GDM1 (cell line): ENCODE measurements around the gene FAM169A.
"Not testable (repeated sequence)": the region's sequence is repeated elsewhere in the genome, so short reads cannot be mapped to it uniquely, and the experiment has no call there.

ENCODE experiments used
- DNase-seq: peaks from one replicate; lab custom pipeline; 2025; lab: John Stamatoyannopoulos, UW

FAM169A gene, protein sequence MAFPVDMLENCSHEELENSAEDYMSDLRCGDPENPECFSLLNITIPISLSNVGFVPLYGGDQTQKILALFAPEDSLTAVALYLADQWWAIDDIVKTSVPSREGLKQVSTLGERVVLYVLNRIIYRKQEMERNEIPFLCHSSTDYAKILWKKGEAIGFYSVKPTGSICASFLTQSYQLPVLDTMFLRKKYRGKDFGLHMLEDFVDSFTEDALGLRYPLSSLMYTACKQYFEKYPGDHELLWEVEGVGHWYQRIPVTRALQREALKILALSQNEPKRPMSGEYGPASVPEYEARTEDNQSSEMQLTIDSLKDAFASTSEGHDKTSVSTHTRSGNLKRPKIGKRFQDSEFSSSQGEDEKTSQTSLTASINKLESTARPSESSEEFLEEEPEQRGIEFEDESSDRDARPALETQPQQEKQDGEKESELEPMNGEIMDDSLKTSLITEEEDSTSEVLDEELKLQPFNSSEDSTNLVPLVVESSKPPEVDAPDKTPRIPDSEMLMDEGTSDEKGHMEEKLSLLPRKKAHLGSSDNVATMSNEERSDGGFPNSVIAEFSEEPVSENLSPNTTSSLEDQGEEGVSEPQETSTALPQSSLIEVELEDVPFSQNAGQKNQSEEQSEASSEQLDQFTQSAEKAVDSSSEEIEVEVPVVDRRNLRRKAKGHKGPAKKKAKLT

DNA sequence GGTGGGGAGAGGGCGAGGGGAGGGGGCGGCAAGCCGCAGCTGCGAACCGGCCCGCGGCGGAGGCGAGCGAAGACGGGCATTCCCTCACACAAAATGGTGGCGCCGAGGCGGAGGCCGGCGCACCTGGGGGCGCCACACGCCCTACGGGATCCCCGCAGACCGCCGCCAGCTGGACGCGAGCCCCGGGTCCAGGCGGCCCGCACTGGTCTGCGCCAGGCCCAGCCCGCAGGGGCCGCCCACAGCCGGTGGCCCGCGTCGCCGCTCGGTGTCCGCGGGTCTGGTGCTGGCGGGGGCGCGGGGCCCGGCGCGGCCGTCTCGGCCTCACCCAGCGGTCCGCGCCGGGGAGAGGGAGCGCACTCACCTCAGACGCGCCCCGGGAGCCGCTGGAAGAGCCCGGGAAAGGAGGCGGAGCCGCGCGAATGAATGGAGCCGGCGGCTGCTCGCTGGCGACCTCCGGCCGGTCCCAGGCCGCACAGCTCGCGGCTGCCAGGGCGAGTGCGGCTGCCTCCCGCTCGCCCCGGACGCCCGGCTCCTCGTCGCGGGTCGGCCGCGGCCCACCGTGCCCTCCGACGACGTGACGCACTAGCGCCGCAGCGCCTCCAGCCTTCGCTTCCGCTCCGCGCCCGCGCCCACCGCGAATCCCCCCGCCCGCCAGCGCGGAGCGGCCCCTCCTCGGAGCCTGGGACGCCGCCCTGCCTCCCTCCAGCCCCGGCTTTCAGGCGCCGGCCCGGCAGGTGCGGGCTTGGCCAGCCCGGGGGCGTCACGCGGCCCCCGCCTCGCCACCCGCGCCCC is at the start of gene FAM169A:
TSS of gene FAM169A (minus strand) at position 584 of the 792 bp plus-strand sequence. CDS start 24,711 bp downstream, outside the sequence.
- DNase-seq: peak; percentile 20

DNA sequence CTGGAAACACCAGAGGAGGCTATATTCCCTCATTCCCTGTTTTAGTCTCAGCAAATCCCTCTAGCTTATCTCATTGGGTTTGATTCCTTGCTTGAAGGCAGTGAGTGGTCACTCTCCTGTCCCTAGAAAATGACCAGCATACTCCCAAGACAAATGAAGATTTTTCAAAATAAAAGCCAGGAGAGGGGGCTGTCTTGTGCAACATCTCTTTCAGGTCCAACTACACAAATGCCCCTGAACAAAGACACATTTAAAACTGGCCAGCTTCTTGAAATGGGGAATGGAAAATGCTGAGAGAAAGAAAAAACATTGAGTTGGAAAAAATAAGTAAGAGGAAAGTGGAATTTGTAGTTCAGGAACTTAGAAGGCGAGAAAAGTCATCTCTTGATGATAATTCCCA is 49.3 kb upstream of the FAM169A start:
- no peak for DNase-seq

DNA sequence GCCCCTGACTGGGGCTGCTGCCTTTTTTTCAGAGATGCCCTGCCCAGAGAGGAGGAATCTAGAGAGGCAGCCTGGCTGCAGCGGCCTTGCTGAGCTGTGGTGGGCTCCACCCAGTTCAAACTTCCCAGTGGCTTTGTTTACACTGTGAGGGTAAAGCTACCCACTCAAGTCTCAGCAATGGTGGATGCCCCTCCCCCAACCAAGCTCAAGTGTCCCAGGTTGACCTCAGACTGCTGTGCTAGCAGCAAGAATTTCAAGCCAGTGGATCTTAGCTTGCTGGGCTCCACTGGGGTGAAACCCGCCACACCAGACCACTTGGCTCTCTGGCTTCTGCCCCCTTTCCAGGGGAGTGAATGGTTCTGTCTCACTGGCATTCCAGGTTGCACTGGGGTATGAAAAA is 45.2 kb upstream of the FAM169A start:
- not testable (repeated sequence) for DNase-seq

DNA sequence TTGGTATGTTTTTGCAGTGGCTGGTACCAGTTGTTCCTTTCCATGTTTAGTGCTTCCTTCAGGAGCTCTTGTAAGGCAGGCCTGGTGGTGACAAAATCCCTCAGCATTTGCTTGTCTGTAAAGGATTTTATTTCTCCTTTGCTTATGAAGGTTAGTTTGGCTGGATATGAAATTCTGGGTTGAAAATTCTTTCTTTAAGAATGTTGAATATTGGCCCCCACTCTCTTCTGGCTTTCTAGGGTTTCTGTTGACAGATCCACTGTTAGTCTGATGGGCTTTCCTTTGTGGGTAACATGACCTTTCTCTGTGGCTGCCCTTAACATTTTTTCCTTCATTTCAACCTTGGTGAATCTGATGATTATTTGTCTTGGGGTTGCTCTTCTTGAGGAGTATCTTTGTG is 43.7 kb upstream of the FAM169A start:
- DNase-seq: not testable (repeated sequence)

DNA sequence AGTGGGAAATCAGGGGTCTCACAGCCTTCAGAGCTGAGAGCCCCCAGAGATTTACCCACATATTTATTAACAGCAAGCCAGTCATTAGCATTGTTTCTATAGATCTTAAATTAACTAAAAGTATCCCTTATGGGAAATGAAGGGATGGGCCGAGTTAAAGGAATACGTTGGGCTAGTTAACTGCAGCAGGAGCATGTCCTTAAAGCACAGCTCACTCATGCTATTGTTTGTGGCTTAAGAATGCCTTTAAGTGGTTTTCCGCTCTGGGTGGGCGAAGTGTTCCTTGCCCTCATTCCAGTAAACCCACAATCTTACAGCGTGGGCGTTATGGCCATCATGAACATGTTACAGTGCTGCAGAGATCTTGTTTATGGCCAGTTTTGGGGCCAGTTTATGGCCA is 42.0 kb upstream of the FAM169A start:
- DNase-seq: not testable (repeated sequence)

DNA sequence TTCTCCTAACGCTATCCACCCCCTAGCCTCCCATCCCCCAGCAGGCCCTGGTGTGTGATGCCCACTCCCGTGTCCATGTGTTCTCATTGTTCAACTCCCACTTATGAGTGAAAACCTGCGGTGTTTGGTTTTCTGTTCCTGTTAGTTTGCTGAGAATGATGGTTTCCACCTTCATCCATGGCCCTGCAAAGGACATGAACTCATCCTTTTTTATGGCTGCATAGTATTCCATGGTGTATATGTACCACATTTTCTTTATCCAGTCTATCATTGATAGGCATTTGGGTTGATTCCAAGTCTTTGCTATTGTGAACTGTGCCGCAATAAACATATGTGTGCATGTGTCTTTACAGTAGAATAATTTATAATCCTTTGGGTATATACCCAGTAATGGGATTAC is 38.5 kb upstream of the FAM169A start:
- not testable (repeated sequence) for DNase-seq

DNA sequence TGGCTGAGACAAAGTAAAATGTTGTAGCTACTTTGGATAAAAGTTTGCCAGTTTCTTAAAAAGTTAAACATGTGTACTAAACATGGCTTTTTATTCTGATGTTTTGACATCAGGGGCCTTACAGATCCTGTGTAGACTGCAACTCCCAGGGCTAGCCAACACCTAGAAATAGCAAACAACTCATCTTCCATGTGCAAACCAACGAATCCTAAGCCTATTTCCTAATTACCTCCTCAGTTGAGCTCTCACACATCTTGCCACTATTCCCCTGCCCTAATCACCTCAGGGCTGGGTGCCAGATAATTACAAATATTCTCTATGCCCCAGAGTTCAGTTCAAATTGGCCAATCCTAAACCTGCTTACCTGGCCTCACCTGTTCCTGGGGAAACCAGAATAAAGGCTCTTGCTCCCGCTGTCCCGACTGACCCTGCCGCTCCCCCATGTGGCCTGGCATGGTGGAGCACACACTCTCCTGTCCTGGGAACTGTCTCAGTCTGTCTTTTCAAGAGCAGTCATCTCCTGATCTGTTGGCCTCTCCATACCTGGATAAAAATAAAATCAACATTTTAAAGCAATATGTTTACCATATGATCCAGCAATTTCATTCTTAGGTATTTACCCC is 37.1 kb upstream of the FAM169A start:
- no peak for DNase-seq

DNA sequence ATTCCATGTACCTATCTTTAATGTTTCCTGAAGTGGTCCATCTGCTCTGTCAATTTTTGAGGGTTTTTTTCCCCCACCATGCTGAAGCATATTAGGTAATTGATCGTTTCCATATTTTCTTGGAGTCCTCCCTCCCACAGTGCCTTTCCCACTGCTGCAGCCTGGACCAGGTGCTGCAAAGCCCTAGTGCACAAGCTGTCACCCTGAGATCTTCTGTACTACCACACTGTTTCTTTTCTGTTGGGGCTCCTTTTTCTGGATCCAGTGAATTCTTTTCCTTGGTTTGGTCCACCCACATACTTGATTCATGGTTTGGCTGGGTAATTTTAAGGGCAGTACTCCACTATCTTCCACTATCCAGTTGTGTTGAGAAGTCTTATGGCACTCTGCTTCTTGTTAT is 30.9 kb upstream of the FAM169A start:
- no peak for DNase-seq

DNA sequence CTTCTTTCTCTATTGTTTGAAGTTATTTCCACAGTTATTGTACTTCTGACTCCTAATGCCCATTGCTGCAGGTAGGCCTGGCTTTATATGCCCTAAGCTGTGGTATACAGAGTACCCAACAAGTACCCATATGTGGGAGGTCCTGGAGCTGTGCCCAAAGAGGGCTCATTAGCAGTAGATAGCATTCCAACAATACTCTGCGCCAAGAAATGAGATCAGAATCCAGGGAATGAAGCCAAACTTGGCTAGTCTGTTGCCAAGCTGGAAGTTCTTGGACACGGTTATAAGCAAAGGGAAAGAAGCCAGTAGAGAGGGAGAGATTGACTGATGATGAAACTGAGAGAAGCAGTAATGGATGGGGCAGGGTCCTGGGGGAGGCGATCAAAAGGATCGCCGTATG is 29.7 kb upstream of the FAM169A start:
- DNase-seq: no peak

DNA sequence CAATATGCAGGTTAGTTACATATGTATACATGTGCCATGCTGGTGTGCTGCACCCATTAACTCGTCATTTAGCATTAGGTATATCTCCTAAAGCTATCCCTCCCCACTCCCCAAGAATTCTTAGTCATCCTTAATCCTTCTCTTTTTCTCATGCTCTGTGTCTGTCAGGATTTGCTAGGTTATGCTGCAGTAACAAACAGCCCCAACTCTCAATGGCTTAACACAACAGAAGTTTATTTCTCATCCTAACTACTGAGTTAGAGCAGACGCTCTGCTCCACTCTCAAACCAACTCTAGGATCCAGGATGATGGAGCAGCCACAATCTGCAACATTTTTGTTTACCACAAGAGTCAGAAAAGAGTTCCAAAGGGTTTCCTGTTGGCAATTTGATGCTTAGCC is 28.2 kb upstream of the FAM169A start:
- no peak for DNase-seq

DNA sequence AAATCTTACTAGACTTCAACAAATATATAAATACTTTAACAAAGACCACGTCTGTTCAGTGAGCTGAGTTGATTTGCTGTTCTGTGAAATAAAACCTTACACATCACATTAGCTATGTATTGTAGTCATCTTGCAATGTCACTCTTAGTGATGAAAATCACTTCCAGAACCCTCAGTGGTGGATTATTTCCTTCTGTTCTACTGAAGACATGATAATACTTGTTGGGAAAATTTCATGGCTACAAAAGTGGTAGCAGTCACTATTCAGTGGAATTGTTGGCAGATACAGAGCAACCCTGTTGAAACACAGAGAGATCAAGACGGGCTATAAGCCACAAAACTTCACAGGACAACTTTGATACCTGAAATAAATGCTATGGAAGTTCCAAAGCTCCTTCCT is 26.7 kb upstream of the FAM169A start:
- no peak for DNase-seq

DNA sequence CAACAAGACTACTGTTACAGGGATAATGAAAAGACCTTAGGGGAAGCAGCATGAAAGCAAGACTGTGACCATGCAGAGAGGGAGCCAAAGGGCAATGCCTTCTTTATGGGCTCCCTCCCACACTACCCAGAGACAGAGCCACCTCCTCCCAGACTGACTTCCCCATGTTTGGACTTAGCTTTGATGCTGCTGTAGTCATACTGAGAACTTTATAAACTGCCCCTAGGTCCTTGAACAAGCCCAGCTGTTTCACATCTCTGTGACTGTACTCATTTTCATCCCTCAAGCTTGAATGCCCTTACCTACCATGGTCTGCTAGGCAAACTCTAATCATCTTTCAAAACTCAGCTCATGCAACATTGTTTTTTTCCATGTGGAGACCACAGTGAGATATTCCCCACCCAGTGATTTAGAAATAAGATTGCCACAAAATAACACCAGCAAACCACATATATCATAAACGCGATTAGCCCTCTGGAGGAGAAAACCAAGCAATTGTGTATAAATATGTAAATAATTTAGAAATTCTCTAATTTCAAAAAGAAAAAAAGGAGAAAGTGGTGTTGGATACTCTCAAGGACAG is 23.4 kb upstream of the FAM169A start:
- DNase-seq: no peak

DNA sequence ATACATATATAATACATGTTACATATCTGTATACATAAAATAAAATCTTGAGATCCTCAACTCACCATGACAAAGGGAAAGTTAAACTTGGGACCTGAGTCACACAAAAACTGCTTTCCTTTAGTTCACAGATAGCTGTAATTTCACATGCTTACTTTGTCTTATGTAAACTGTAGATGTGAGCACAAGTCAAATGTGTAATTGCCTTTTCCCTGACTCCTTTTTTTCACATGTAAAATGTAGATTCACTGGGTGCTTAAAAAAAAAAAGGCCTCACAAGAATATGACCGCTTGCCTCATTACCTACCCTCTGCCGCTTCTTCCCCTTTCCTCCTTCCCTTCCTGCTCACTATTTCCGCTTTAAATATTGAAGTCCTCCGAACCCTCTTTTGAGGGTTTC is 21.9 kb upstream of the FAM169A start:
- no peak for DNase-seq

DNA sequence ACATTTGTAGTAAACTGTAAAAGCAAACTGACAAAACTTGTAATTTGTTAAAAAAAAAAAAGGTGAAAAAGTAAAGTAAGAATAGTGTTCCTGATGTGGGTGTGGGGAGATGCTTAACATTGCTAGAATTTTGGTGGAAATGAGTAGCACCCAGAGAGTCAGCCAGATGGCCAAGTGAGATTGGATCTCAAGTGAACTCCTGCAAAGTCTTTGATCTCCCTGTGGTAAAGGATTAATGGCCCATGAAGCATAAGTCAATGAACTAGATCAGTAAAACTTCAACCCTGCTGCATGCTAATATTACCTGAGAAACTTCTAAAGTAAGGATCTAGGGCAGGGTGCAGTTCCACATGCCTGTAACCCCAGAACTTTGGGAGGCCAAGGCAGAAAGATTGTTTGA is 19.0 kb upstream of the FAM169A start:
- DNase-seq: no peak

DNA sequence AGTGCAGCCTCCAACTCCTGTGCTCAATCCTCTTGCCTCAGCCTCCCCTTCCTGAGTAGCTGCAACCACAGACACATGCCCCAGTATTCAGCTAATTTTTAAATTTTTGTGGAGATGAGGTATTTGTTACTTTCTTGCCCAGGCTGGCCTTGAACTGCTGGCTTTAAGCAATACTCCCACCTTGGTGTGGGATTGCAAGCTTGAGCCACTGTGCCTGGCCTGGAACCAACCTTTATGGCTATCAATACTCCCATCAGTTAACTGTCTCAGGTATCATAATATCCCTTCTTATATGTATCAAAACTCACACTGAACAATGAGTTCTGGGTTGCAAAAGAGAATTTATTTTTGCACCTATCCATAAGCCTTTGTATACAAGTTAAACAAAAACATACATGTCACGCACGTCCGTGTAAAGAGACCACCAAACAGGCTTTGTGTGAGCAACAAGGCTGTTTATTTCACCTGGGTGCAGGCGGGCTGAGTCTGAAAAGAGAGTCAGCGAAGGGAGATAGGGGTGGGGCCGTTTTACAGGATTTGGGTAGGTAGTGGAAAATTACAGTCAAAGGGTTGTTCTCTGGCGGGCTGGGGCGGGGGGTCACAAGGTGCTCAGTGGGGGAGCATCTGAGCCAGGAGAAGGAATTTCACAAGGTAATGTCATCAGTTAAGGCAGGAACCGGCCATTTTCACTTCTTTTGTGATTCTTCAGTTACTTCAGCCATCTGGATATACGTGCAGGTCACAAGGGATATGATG is 16.4 kb upstream of the FAM169A start:
- not testable (repeated sequence) for DNase-seq

DNA sequence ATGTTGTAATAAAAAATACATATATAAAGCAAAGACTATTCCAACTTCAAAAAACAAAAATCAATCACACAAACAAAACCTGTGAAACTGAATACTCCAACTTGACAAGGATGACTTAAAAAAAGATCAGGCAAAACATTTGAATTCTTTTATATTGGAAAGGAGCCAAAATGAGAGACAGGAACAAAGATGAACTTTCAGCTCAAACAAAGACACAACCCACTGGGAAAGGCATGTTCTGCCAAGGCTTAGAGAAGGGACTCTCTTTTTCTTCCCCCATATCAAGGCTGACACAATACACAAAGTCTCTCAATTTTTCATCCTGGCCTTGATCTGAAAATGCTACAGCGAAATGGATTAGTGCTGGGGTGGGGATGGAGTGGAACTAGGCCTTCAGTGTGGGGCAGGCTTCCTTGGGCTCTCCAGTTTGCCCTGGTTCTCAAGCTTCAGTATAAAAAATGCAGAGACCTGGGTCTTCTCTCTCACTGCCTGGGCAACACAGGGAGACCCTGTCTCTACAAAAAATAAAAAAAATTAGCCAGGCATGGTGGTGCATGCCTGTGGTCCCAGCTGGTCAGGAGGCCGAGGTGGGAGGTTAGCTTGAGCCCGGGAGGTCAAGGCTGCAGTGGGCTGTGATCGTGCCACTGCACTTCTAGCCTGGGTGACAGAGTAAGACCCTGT is 11.6 kb upstream of the FAM169A start:
- DNase-seq: no peak

DNA sequence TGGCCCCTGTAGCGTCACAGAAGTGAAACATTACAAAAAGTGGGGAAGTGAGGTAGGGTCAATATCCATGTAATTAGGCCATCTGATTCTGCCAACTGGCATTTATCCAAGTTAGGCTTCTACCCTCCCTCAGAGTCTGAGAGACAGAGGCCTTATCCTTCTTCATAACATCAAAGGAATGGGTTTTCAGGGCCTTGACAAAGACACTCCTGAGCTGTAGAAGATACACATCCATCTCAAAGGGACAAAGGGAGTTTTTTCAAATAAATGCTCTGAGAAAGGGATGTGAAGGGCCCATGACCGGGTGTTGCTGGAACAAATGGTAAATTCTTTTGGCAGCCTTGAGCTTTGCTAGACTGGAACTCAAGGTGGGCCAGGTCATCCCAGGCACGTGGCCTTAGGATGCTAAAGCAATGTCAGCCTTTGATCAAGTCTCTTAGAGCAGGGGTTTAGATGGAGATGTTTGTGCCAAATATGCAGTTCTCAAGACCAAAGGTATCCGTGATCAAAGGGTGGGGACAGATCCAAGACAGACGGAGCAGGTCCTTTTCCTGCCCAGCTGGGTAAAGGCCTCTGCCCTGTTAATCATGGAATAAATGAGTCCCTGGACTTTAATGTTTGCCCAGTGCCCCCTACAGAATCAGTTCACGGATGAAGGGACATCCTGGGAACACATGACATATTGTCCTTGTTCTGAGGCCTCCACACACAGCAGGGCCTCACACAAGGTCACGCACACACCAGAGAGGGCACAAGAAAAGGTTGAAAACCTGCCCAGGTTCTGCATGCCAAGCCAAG is 10.0 kb upstream of the FAM169A start:
- DNase-seq: no peak

DNA sequence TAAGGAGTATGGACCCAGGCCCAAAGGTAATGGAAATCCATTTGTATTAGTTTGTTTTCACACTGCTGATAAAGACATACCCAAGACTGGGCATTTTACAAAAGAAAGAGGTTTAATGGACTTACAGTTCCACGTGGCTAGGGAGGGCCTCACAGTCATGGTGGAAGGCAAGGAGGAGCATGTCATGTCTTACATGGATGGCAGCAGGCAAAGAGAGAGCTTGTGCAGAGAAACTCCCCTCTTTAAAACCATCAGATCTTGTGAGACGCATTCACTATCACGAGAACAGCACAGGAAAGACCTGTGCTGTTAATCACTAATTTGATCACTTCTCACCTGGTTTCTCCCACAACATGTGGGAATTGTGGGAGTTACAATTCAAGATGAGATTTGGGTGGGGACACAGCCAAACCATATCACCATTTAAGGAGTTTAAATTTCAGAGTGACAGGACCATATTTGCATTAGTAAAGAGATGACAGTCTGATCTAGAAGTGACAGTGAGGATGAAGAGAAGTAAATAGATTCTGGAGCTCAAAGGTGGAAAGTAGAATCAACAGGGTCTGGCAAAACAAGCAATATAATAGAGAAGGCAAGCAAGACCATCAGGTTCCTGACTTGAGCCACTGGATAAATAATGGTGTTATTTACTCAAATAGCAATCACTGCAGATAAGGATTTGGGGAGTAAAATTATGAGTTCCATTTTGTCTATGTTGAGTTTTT is 7.5 kb upstream of the FAM169A start:
- DNase-seq: no peak
